Lower leg skin (tissue), 4 donors: ENCODE data around the gene TAF15. TPM values are rescaled to one million over a fixed set of nuclear protein-coding genes. Genes with fewer than 3 reads are reported as not detected.

Source experiments
- DNase-seq, 2 donors: peaks; one replicate each; pipeline ENCODE4 v3.0.0-alpha.2; 2019; ENCODE audit warnings: low spot score in 2 of 2
- H3K4me3 ChIP-seq: fragments of 200-600 bp; sonication (generic); 2 replicates; pipeline ENCODE4 v1.5.1; 2017; ENCODE audit warnings: mild to moderate bottlenecking, low read depth; ENCODE audit not compliant: poor library complexity, severe bottlenecking
- CTCF ChIP-seq, 3 donors: fragments of 450-650 bp; IDR thresholded peaks; one replicate each; pipeline ENCODE4 v1.5.1; 2016; ENCODE audit warnings: antibody characterized with exemption in 3 of 3, mild to moderate bottlenecking in 3 of 3, moderate library complexity in 2 of 3
- POLR2A ChIP-seq, 2 donors: fragments of 450-650 bp; IDR thresholded peaks; one replicate each; pipeline ENCODE4 v1.6.1; 2016 to 2017; ENCODE audit warnings: antibody characterized with exemption in 2 of 2, mild to moderate bottlenecking in 1 of 2, moderate library complexity in 1 of 2
- WGBS, 2 donors: methylation state at CpG; one replicate each; pipeline ENCODE4 v1.1.5; 2018; 5-methylcytosine and 5-hydroxymethylcytosine counted together
- intact Hi-C: fragments of 100-400 bp; cut with DNase I; formaldehyde crosslinking; loops from one replicate; pipeline ENCODE4 v1.15.0; 2023; ENCODE audit warnings: low total_unique reads
- total RNA-seq, 4 donors: library from RNA; depleted of rRNA; stranded (reverse); fragments of >200 nt; gene quantifications; one replicate each; pipeline ENCODE4 v1.1.0, GENCODE V29; 2016

The TAF15 gene
- total RNA-seq, 4 donors from 2014 or later = 39.0 to 79.0 (median 60.0) TPM

- DNase-seq = no peak
- H3K4me3 ChIP-seq = no peak overlapping the region
- intact Hi-C loops = no loop called here
- TF ChIP-seq POLR2A (IDR thresholded peaks at IDR 0.05) (no peak), CTCF (IDR thresholded peaks at IDR 0.05) (no peak)
- 80 to 87% methylated on average over 14 of the region's 14 CpGs for WGBS, 2 donors
Observed at GRCh38 chr17:35895636-35896587, 86.6 kb downstream of the TAF15 start.

Other genes starting within 250 kb of the TAF15 start
- gene SLFN14, start 248.7 kb upstream of the TAF15 start, total RNA-seq = not detected
- gene PEX12, start 230.9 kb upstream of the TAF15 start, total RNA-seq = 1 to 10 TPM; 6.1 to 9.0 (median 6.7) TPM
- gene AP2B1, start 222.2 kb upstream of the TAF15 start, total RNA-seq = 100 to 1,000 TPM in 1 of 4 donors, 10 to 100 TPM in 3; 35.6 to 217 (median 39.7) TPM
- gene RASL10B, start 77.8 kb upstream of the TAF15 start, total RNA-seq = 1 to 10 TPM in 3 of 4 donors, under 1 TPM in 1; 0.66 to 2.4 (median 1.5) TPM
- gene GAS2L2, start 56.2 kb upstream of the TAF15 start, total RNA-seq = under 1 TPM in 1 of 4 donors, not detected in 3; 0.93 TPM
- gene C17orf50, start 48.6 kb upstream of the TAF15 start, total RNA-seq = not detected
- 100 to 1,000 TPM in 1 of 4 donors, 10 to 100 TPM in 3; 62.5 to 115 (median 79.1) TPM for gene MMP28, start 13.8 kb upstream of the TAF15 start, total RNA-seq
- gene HEATR9, start 59.4 kb downstream of the TAF15 start, total RNA-seq = not detected
- gene CCL5, start 70.9 kb downstream of the TAF15 start, total RNA-seq = 1 to 10 TPM in 3 of 4 donors, under 1 TPM in 1; 0.91 to 2.2 (median 1.2) TPM
- not detected for gene RDM1, start 121.3 kb downstream of the TAF15 start, total RNA-seq
- gene LYZL6, start 134.2 kb downstream of the TAF15 start, total RNA-seq = not detected
- under 1 TPM in 1 of 4 donors, not detected in 3; 0.39 TPM for gene CCL16, start 172.0 kb downstream of the TAF15 start, total RNA-seq
- gene CCL14, start 177.2 kb downstream of the TAF15 start, total RNA-seq = 10 to 100 TPM in 3 of 4 donors, 1 to 10 TPM in 1; 3.5 to 28.2 (median 17.3) TPM
- not detected for gene CCL15, start 192.1 kb downstream of the TAF15 start, total RNA-seq
- gene CCL23, start 208.5 kb downstream of the TAF15 start, total RNA-seq = 10 to 100 TPM in 1 of 4 donors, 1 to 10 TPM in 1, under 1 TPM in 1, not detected in 1; 0.95 to 11.2 (median 3.9) TPM